Jurkat, Clone E6-1 (cell line): ENCODE measurements around the gene STUM.
A peak's percentile ranks its signal among the peaks of the same experiment; 100 is the strongest.

Experiments
- DNase-seq: peaks from one replicate; pipeline ENCODE4 v3.0.0-alpha.2; 2011; ENCODE audit warnings: low read depth, low spot score
- H3K4me3 ChIP-seq: 2 replicates; pipeline ENCODE4 v1.5.1; 2011; ENCODE audit warnings: mild to moderate bottlenecking, low read length, control low read depth, moderate library complexity

STUM gene

DNA sequence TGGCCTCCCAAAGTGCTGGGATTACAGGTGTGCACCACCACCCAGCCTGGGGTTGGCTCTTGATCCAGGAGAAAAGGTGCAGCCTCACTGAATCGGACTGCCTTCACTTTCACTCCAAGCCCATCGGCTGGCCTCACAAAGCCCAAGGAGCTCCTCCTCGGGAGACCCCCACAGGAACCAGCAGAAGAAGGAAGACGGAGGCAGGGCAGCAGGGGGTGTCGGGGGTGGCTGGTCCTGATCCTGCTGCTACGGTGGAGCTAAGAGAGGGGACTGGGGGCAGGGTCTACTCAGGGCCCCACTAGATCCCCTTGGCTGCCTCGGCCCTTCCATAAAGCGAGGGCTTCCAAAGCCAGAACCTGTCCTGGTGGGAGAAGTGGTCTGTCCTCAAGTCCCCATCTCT is 93.9 kb downstream of the STUM start:
- no peak for DNase-seq
- H3K4me3 ChIP-seq, result no peak overlapping the region

DNA sequence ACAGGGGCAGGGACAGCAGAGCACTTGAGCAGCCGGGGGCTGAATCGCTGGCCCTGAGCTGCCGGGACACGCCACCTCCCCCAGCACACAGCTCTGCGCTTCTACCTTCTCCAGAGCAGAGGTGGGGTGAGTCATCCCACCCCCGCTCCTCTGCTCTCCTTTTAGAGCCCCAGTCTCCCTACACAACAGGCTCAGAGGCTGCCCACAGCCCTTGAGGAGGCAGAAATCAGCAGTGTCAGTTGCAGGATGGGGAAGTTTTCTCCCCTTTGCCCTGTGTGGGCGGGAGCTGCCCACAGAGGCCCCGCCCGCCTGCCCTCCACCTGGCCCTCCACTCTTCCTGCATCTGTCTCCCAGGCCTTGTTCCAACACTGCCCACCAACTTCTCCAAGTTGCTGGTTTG is 94.6 kb downstream of the STUM start:
- no peak overlapping the region for H3K4me3 ChIP-seq
- no peak for DNase-seq

DNA sequence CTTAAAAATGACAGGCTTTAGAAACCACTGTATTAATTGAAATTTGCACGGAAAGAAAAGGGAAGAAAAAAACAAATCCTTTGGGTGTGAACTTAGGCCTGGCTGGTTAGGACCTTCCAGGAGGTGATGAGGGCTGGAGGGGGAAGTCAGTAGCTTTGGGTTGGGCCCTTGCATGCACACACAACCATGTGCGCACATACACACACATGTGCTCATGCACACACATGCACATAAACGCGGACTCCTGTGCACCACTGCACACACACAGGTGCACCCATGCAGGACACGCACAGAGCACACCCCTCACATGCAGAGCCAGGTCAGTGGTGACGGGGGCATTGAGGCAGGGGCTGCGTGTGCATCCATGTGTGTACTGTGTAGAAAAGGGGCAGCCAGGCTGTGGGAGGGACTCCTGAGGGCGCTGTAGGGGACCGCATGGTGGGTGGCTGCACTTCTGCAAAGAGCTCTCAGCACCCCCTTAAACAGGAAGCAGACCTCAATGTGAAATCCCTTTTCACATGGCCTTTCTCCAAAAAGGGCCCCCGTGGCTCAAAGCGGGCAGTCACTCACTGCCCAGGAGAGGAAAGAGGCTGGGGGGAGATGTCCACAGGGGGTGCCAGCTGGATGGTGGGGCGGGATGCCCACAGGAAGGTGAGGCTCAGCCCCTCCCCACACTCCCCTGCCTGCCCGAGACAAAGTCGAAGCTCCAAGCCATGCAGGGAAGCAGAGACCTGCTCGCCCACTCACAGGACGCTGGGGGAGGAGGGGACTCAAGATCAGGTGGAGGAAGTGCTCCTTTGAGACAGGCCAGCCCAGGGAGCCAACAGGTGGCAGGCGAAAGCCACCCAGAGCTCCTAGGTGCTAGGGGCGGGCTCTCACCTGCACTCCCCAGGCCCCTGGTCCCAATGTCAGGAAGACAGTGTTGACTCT is 95.3 kb downstream of the STUM start:
- H3K4me3 ChIP-seq, result no peak overlapping the region
- no peak for DNase-seq

DNA sequence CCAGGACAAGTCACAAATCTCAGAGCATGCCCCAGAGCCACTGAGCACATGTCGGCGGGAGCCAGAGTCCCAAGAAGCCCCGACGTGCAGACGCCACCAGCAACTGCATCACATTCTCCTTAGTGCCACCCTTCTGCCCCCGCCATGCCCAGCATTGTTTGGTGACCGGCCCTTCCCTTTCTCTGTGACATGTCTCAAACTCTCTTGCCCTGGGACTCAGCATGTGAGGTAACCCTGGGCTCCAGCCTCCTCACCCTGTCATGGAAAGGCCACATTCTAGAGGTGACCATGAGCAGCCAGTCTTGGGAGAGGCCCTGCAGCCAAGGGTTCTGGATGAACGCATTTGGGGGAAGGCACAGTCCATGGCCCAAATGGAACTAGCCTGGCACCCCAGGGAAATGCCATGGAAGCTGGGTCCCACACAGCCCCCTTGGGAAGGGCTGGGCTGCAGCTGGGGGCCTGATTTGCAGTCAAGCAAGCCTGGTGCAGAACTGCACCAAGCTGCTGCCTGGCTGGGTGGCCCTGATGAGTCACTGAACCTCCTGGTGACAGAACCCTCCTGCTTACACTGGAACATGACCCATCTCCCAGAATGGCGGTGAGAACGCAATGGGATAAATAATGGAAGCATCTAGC is 96.1 kb downstream of the STUM start:
- DNase-seq, result no peak
- H3K4me3 ChIP-seq, result no peak overlapping the region

DNA sequence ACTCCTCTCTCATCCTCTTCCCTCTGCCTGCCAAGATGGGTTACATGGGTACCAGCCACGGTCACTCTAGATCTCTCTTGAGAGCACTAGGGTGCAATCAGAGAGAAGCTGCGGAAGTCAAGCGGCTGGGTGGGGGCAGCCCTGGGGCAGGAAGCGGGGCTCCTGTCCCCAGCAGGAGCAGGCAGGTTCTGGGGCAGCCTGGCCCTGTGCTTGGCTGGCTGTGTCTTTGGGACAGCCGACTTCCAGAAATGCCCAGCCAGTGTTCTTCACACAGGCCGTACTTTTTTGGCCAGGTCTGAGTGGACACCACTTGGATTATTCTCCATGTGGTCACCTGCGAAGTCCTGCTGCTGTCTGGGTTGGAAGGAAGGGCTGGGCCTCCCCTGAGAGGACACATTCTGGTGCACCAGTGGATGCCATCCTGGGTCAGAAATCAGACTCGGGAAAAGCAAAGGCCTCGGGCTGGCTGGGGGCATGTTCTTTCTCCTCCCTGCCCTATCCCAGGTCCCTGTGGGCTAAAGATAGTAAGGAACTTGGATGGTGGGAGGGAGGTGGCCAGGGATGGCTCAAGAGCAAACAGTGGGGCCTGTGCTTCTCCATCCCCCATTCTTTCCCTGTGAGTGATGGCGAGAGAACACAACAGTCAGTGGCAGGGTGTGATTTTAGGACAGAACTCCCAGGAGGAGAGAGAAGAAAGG is 96.9 kb downstream of the STUM start:
- no peak for DNase-seq
- no peak overlapping the region for H3K4me3 ChIP-seq

DNA sequence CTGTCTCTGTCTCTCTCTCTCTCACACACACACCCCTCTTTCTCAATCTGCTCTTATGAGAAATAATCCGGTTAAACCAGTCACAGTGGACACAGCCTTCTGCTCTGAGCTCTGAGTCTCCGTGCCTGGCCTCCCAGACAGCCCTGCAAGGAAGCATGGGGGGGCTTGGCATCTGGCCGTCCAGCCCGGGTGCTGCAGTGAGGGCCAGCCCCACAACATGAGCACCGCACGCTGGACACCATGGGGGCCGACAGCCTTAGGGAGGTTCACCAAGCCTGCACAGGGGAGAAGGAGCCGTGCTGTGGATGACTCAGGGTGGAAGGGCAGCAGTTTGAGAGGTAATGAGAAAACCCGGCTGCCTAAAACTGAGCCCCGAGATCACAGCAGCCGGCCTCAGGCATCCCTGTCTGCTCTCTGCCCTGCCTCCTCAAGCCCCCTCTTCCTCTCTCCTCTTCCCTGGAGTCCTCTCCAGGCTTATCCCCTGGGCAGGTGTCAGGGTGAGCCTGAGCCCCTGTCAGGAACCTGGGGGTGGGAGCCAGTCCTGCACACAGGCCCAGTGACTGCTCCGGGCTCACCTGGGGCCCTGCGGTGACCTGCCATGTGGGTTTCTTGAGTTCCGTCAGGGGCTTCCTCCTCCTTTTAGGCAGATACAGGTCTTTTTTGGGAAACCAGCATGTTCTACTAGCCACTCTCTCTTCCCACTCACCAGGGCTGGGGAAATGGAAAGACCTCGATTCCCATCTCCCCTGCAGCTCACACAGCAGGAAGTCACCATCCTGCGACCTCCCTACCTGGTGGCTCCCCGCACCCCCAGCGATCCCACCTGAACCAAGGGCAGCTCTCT is 97.7 kb downstream of the STUM start:
- DNase-seq, result no peak
- H3K4me3 ChIP-seq, result no peak overlapping the region

DNA sequence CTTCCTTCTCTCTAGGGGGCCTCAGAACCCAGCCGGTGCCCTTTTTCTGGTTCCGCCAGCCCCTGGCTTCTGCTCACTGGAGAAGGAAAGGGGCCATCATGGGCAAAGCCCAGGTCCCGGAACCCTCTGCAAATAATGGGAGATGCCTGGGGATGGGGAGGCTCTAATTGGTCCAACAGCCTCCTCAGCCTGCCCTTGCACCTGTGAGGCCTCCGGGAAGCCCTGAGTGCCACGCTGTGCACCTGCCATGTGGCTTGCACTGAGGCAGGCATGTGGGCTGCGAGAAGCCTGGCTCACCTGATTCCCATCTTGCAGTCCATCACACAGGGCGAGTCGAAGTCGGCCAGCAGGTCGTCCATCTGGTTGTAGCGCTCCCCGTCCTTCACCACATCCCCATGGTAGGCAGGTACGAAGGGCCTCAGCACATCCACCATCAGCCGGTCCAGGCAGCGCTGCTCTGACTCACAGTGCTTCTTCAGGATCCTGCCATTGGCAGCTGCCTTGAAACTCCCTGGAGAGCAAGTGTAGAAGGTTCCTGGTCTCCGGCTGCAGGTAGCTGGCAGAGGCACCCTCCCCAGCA is 98.4 kb downstream of the STUM start:
- DNase-seq, result no peak
- H3K4me3 ChIP-seq, result no peak overlapping the region

DNA sequence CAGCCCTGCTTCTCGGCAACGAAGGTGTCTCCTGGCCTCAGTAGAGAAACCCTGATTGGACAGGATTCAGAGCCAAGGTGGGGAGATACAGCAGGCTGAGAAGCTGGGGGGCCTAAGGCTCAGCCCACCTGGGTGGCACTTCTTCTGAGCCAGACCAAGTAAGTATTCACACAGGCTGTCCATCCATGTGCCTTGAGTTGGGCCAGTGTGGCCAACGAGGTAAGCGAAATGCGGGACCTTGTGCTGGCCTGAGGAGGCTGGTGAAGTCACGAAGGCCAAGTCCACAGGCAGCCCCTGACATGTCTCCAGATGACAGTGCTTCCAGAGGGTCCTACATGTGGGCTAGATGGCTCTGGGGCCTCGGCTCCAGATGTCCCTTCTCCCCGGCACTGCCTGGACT is 99.2 kb downstream of the STUM start:
- no peak overlapping the region for H3K4me3 ChIP-seq
- no peak for DNase-seq

DNA sequence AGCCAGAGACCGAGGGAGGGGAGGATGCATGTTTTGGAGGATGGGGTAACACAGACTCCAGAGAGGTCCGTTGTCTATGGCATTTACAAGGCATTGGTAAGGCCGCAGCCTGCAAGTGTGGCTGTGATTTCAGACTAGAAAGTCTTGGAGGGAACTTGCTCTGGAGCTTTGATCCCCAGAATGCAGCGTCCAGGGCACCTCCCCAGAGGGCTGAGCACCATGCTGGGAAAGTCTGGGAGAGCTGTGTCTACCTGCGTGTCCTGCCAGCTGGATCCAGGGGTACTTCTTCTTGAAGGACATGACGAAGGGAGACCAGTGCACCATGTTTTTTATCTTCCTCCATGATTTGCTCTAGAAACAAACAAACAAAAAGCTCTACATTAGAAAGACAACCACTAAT is 99.9 kb downstream of the STUM start:
- no peak overlapping the region for H3K4me3 ChIP-seq
- DNase-seq, result no peak

DNA sequence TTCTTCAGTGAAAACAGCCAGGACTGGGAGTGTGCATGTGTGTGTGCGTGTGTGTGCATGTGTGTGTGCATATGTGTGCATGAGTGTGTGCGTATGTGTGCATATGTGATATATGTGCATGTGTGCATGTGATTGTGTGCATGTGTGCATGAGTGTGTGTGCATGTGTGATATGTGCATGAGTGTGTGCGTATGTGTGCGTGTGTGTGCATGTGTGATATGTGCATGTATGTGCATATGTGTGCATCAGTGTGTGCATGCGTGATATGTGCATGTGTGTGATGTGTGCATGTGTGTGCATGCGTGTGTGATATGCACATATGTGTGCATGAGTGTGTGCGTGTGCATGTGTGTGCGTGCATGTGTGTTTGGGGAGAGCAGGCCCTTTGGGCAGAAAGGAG is 100.7 kb downstream of the STUM start:
- H3K4me3 ChIP-seq, result no peak overlapping the region
- DNase-seq, result no peak

DNA sequence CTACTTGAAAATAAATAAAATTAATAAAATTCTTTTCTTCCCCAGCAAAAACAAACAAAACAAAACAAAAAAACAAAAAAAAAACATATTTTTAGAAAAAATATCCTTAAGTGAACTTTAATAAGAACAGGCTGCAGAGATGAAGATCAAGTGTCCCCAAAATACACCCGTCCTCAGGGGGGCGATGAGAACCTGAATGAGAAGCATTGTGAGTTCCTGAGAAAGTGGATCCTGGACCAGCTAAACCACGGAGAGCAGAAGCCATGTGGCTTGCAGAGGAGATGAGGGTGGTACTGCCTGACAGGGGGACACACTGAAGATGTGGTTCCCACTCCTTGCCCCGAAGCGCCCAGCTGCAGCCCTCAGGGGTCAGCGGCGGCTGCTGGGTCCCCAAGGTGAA is 101.2 kb downstream of the STUM start:
- DNase-seq, result no peak
- H3K4me3 ChIP-seq, result no peak overlapping the region

DNA sequence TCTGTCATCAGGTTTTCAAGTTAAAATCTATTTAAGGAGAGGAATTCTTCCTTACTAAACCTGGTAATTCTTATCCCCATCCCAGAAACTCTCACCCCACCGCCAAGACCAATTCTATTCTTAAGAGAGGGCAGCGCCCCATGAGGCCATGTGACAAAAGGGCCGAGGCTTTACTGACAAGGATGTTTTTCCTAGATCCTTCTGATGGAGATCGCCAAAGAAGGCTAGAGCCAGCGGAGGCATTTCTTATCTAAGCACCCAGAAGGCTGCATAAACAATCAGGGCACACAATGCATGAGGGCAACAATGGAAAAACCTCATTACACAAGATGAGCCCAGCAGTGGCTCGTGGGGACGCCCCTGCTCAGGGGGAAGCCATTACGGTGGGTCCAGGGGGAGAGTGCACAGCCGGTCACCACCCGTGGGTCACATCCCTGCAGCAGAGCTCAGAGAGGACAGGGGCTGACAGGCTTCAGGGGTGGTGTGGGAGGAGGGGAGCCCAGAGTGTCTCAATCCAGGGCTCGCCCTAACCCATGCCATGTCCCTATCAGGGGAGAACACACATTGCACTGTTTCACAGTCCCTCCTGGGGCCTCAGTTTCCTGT is 101.8 kb downstream of the STUM start:
- no peak for DNase-seq
- H3K4me3 ChIP-seq, result no peak overlapping the region

DNA sequence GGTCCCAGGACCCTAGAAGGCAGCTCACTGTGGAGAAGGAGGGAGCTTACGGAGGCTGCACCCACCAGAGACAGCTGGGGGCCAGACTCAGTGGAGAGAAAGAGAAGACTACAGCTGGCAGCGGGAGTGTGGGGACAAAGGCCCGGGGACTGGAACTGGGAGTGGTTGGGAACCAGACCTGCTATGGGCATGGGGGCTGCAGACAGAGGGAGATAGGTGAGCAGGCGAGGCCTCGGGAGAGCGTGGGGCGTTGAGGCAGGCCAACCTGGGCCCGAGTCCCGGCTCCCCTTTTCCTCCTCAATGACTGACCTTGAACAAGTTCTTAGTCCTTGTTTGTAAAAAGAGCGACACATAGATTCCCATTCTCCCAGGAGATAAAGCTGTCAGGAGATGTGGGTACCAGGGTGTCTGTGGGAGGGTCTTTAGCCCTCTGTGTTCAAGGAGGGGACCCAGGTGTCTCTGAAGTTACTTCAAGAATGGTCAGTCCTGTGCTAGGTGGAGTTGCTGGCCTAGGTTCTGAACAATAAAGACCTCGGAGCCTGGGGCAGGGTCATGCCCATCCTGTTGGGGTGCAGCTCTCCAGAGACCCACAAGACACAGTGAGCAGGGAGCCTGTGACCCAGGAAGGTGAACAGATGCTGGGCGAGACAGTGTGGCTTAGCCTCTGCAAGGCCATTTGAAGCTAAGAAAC is 102.6 kb downstream of the STUM start:
- DNase-seq, result no peak
- H3K4me3 ChIP-seq, result no peak overlapping the region

DNA sequence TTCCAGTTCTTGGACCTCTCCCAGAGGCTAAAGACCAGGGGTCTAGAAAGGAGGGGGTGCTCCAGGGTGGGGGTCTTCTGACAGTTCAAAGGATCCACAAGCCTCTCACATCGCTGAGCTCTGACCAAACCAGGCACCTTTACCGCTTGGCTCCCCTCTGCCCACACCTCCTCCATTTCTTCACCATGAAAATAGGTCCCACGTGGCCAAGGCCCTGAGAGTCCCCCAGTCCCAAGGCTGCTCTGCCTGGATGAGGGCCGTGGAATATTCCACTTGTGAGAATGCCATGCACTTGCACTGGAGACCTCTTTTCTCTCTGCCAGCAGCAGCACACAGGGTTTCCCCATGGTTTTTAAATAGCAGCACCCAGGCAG is 103.2 kb downstream of the STUM start:
- no peak for DNase-seq
- no peak overlapping the region for H3K4me3 ChIP-seq

DNA sequence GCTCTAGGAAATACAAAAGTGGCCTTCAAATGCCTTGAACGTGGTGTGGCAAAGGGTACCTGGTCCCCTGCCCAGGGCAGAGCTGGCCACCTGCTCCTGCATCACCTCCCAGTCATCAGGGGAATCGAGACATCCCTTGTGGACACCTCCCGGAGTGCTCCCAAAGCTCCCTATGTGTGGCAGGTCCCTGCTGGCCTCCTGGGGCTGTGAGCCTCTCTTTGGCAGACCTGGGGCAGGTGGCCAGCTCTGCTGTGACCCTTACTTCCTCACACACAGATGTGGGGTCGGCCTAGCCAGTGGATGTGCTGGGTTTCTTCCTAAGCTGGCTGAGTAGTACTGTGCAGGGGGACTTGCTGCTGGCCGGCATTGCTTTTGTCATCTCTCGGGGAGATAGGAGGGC is 104.0 kb downstream of the STUM start:
- DNase-seq, result no peak
- H3K4me3 ChIP-seq, result no peak overlapping the region

DNA sequence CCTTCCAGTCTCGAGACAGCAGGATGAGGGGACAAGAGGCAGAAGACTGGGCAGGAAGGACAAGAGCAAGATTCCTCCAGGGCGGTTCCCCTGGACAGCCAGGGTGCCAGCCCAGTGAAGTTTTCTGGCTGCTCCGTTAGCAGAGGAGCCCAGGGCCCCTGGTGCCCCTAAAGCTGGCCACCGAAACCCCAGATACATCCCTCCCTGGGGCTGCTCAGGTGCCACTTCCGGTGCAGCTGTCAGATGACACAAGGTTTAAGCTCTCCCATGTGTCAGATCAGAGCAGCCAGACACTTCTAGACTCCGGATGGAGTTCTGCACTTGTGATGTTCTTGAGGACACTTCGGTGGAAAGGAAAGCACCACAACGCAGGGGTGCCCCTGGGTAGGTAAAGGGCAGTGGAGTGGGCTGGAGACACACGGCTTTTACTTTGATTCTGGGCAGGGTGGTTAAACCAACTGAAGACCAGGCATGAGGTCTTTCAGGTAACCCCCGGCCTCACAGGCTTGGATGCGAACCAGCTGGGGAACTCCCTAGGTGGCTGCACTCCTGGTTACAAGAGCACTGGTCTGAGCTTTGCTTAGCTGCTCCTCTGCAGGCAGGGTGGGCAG is 104.9 kb downstream of the STUM start:
- H3K4me3 ChIP-seq, result peak overlapping the region; percentile 45

DNA sequence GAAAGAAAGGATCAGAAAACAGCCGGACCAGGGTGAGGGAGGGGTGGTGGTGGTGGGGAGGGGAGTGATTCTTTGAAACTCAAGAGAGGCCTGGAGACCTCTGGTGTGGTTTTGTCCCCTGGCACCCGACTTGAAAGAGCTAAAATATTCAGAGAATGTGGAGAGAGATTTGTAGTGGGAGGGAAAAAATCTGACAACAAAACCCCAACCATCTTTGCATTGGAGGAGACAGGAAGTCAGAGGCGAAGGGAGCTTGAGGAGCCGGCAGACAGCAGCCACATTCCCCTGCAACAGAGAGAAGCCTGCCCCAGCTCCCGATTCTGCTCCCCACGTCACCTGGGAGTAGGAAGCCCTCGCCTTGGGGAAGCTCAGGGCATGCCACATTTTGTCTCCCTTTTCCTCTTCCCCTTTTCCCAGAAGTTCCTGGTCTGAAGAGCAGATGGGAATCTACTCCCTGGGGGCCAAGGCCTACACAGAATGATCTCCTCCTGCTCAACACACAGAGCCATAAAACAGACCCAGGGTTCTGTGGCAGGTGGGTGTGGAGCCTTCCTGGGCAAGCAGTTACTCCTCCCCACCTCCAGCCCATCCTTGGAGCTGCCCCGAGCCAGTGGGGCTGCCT is 105.6 kb downstream of the STUM start:
- peak; percentile 70 for DNase-seq
- peak overlapping the region; percentile 45 for H3K4me3 ChIP-seq

More for the DNA sequence above, 104.9 kb downstream of the STUM start:
- peak; percentile 93 for DNase-seq
